Placental pericyte (primary cell): ENCODE results near the gene SIGLEC14. TPM values are rescaled to one million over a fixed set of nuclear protein-coding genes. Genes with fewer than 3 reads are reported as not detected.
A peak's percentile ranks its signal among the peaks of the same experiment; 100 is the strongest.

Source experiments
- small RNA-seq: library from RNA; depleted of rRNA; stranded (forward); fragments of <200 nt; gene quantifications from one replicate; pipeline ENCODE3, GENCODE V24; 2012; ENCODE audit warnings: low replicate concordance
- total RNA-seq: library from RNA; depleted of rRNA; stranded (reverse); fragments of >200 nt; gene quantifications from 2 replicates; pipeline ENCODE4 v1.2.3, GENCODE V29; 2012

Gene SIGLEC14, protein sequence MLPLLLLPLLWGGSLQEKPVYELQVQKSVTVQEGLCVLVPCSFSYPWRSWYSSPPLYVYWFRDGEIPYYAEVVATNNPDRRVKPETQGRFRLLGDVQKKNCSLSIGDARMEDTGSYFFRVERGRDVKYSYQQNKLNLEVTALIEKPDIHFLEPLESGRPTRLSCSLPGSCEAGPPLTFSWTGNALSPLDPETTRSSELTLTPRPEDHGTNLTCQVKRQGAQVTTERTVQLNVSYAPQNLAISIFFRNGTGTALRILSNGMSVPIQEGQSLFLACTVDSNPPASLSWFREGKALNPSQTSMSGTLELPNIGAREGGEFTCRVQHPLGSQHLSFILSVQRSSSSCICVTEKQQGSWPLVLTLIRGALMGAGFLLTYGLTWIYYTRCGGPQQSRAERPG
- total RNA-seq = not detected in 2 replicates

GRCh38 chr19:51646730-51647129 is at the start of gene SIGLEC14:
TSS of gene SIGLEC14 (minus strand) at chr19:51646825. CDS start at chr19:51646759, 66 bp downstream.

GRCh38 chr19:51693260-51693659 is 46.6 kb upstream of the SIGLEC14 start, which contains the start of gene SPACA6:
TSS of gene SPACA6 (plus strand) at chr19:51693330. CDS start at chr19:51693527, 197 bp downstream.

DNA sequence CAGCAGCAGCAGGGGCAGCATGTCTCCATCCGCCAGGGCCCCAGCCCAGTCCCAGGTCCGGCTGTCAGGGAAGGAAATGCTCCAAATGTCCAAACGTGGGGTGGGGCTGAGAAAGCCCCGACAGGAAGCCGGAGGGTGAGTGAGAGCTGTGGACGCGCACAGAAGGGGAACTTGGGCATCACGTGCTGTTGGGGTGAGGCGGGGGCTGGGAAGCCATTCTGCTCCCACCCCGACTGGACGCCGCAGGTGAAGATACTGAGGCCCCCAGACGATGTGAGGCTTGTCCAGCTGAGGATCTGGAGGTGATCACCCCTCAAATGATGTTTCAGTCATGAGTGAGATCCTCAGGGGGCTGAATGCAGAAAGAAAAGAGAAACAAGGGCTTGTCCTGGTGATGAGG is 16.3 kb downstream of the SIGLEC14 start, which contains the start of gene SIGLEC5:
Gene SIGLEC5, minus strand, starts transcription at position 87 of the 400 bp plus-strand sequence. Its CDS starts 66 bp downstream, at position 21.

Small RNA genes within 50 kb of the gene (small RNA-seq; reads per million reads assigned to genes)
- gene AC018755.2 (not detected), gene MIR125A (not detected), gene MIR99B (0.42 reads per million, percentile 13 among the genes with 10 or more reads in this experiment), gene MIRLET7E (not detected)

Other genes starting within 250 kb of the SIGLEC14 start
- gene SIGLEC10, start 229.2 kb downstream of the SIGLEC14 start, total RNA-seq = 0.14 TPM in 1 of 2 replicates, not detected in the other
- gene SIGLEC8, start 188.4 kb downstream of the SIGLEC14 start, total RNA-seq = not detected in 2 replicates
- gene CEACAM18, start 168.3 kb downstream of the SIGLEC14 start, total RNA-seq = not detected in 2 replicates
- not detected in 2 replicates for gene SIGLEC12, start 145.0 kb downstream of the SIGLEC14 start, total RNA-seq
- gene SIGLEC6, start 115.2 kb downstream of the SIGLEC14 start, total RNA-seq = not detected in 2 replicates
- gene ZNF175, start 75.5 kb downstream of the SIGLEC14 start, total RNA-seq = 8.5 and 31.2 TPM in 2 replicates
- gene SIGLEC5, start 16.4 kb downstream of the SIGLEC14 start, total RNA-seq = not detected in 2 replicates
- gene SPACA6, start 46.5 kb upstream of the SIGLEC14 start, total RNA-seq = 9.9 and 17.1 TPM in 2 replicates
- gene HAS1, start 77.2 kb upstream of the SIGLEC14 start, total RNA-seq = under 0.01 and 0.14 TPM in 2 replicates
- 0.44 and 0.86 TPM in 2 replicates for gene FPR1, start 105.1 kb upstream of the SIGLEC14 start, total RNA-seq
- gene FPR2, start 114.4 kb upstream of the SIGLEC14 start, total RNA-seq = not detected in 2 replicates
- 0.43 TPM in 1 of 2 replicates, not detected in the other for gene FPR3, start 148.3 kb upstream of the SIGLEC14 start, total RNA-seq
- 5.3 and 5.5 TPM in 2 replicates for gene ZNF577, start 241.1 kb upstream of the SIGLEC14 start, total RNA-seq